GM13977 (cell line): Measurements from ENCODE around the gene STX4.
A peak's percentile ranks its signal among the peaks of the same experiment; 100 is the strongest.

ENCODE experiments used
- DNase-seq: peaks from one replicate; pipeline ENCODE4 v3.0.0; 2012; ENCODE audit warnings: low spot score
- CTCF ChIP-seq: IDR thresholded peaks from 2 replicates; pipeline ENCODE4 v1.5.1; 2012; ENCODE audit warnings: mild to moderate bottlenecking, control low read depth; ENCODE audit not compliant: insufficient read depth; ENCODE audit errors: extremely low read depth, missing control alignments
- in situ Hi-C: fragments of 300-500 bp; cut with MboI; formaldehyde crosslinking; loops from one replicate; pipeline ENCODE4 v1.12.0; 2022; ENCODE audit warnings: low sequenced_read_pairs, low pct_unique_long_range_greater_than_20kb, mixed read lengths, inconsistent platforms; ENCODE audit not compliant: unreplicated experiment

The STX4 gene

DNA sequence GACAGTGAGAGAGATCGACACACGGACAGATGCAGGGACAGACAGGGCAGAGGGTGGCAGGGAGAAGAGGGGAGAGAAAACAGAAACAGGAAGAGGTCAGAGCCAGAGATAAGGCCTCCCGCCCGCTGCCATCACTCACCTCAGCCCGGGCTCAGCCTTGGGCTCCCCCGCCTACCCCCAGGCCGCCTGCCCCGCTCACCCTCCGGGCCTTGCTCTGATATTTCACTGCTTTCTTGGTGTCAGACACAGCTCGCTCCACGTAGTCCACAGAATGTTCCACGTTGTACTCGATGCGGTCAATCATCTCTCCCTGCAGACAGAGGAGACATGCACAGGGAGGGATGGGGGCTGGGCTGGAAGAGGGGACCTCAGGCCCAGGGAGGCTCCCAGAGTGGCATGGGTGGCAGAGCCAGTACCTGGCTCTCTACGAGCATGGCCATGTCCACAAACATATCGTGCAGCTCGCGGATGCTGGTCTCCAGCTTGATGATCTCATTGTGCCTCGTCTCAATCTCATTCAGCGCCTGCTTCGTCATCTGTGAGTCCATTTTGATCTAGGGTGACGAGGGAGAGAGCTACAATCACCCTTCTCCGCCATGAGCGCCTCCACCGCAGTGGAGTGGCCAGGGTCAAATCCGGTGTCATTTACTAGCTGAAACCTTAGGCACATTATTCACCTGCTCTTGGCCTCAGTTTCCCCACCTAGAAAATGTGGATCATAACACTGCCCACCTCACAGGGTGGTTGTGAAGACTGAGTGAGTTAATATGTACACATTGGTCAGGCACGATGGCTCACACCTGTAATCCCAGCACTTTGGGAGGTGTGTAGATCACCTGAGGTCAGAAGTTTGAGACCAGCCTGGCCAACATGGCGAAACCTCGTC is 40.2 kb upstream of the STX4 start:
- in situ Hi-C loops: no loop called here
- no peak for DNase-seq
- no peak for TF ChIP-seq CTCF

DNA sequence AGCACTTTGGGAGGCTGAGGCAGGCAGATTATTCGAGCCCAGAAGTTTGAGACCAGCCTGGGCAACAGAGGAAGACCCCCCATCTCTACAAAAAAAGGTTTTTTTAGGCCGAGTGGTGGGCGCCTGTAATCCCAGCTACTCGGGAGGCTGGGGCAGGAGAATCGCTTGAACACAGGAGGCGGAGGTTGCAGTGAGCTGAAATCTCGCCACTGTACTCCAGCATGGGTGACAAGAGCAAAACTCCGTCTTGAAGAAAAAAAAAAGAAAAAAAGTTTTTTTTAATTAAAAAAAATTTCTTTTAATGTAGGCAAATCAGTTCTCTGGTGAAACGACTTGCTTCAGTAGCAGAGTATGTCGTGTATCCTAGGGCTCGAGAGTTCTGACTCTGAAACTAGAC is 37.4 kb upstream of the STX4 start:
- no peak for DNase-seq
- no peak for TF ChIP-seq CTCF
- in situ Hi-C loops: no loop called here

- no peak for DNase-seq
- TF ChIP-seq CTCF: no peak
- in situ Hi-C loops: no loop called here
These were observed 36.9 kb upstream of the STX4 start for GRCh38 chr16:30996324-30996984.

DNA sequence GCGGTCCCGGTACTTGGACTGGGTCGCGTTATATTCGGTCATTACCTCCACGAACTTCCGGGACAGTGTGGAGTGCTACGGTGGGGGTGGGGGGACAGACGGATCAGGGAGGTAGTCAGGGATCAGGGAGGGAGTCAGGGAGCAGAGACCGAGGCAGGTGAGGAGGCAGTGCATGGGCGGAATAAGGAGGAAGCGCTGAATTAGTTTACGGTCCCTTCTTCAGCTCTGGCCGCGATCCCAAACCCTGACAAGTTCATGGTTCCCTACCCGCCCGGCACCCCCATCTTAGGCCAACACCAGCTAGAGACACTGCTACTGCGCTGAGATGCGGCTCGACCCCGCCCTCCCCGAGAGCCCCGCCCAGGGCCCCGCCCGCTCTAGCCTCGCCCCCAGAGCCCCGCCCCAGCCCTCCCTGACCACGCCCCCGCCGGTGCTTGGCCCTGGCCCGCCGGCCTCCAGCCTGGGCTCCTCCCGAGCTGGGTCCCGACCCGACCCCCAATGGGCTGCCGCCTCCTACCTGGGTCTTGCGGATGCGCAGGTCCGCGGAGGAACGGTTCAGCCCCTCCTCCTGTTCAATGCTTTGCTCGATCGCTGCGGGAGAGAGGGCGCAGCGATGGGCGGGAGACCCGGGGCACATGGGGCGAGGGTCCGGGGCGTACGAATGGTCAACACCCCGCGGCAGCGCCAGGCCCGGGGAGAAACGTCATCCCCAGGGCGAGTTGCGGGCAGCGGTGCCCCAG is 36.2 kb upstream of the STX4 start:
- in situ Hi-C loops: no loop called here
- no peak for TF ChIP-seq CTCF
- DNase-seq: peak; percentile 99

- no peak for TF ChIP-seq CTCF
- in situ Hi-C loops: no loop called here
- no peak for DNase-seq
These were observed 35.3 kb upstream of the STX4 start for GRCh38 chr16:30997725-30998711.
